CD14-positive monocyte (primary cell): ENCODE results near the gene CDKAL1. TPM values are rescaled to one million over a fixed set of nuclear protein-coding genes. Genes with fewer than 3 reads are reported as not detected.

ENCODE experiments used
- DNase-seq, 3 donors: peaks; one replicate each; pipeline ENCODE4 v3.0.0-alpha.2; 2011 to 2022
- H2AFZ ChIP-seq: 2 replicates; pipeline ENCODE4 v1.6.0; 2012; ENCODE audit warnings: mild to moderate bottlenecking, low read depth, low read length, inconsistent platforms; ENCODE audit not compliant: insufficient read depth, poor library complexity, severe bottlenecking
- H3K27ac ChIP-seq, 2 donors: 1 replicate in 1 of 2; 2 replicates in 1 of 2; pipeline ENCODE4 v1.5.1; 2012 to 2013; ENCODE audit warnings: low read length in 2 of 2, control low read depth in 1 of 2, inconsistent platforms in 1 of 2, low read depth in 1 of 2, mild to moderate bottlenecking in 1 of 2
- H3K27me3 ChIP-seq, 2 donors: one replicate each; pipeline versions ENCODE4 v1.6.0 to v1.6.1; 2011 to 2013; ENCODE audit warnings: low read length in 2 of 2; ENCODE audit not compliant: control insufficient read depth in 2 of 2, insufficient read depth in 2 of 2
- H3K36me3 ChIP-seq, 2 donors: replicated peaks in 1 of 2; 1 replicate in 1 of 2; 2 replicates in 1 of 2; pipeline versions ENCODE4 v1.5.1 to v1.6.1; 2012 to 2013; ENCODE audit warnings: low read length in 2 of 2, control low read depth in 1 of 2, inconsistent platforms in 1 of 2, mild to moderate bottlenecking in 1 of 2; ENCODE audit not compliant: insufficient read depth in 2 of 2, control insufficient read depth in 1 of 2
- H3K4me1 ChIP-seq, 2 donors: 1 replicate in 1 of 2; 2 replicates in 1 of 2; pipeline versions ENCODE4 v1.5.1 to v1.6.1; 2012 to 2013; ENCODE audit warnings: low read length in 2 of 2, control low read depth in 1 of 2, inconsistent platforms in 1 of 2, mild to moderate bottlenecking in 1 of 2, moderate library complexity in 1 of 2; ENCODE audit not compliant: insufficient read depth in 2 of 2, control insufficient read depth in 1 of 2
- H3K4me2 ChIP-seq: replicated peaks from 2 replicates; pipeline ENCODE3; 2012; ENCODE audit warnings: low read length, moderate library complexity, mild to moderate bottlenecking; ENCODE audit not compliant: poor library complexity, severe bottlenecking; ENCODE audit errors: extremely low read depth
- H3K4me3 ChIP-seq, 3 experiments: fragments of 200-600 bp in 1 of 3; sonication (generic) in 1 of 3; replicated peaks in 1 of 3; 1 replicate in 2 of 3; 2 replicates in 1 of 3; pipeline ENCODE4 v1.5.1; 2011 to 2013; ENCODE audit warnings: low read length in 3 of 3, mild to moderate bottlenecking in 3 of 3, control low read depth in 2 of 3, low read depth in 2 of 3, inconsistent platforms in 1 of 3, moderate library complexity in 1 of 3
- H3K79me2 ChIP-seq: 2 replicates; pipeline ENCODE4 v1.6.0; 2012; ENCODE audit warnings: mild to moderate bottlenecking, control low read depth, inconsistent platforms, low read length, moderate library complexity; ENCODE audit not compliant: insufficient read depth
- H3K9ac ChIP-seq: 2 replicates; pipeline ENCODE4 v1.6.0; 2017; ENCODE audit warnings: low read length, mild to moderate bottlenecking; ENCODE audit not compliant: insufficient read depth, poor library complexity, severe bottlenecking
- H3K9me3 ChIP-seq, 2 donors: replicated peaks in 1 of 2; 1 replicate in 1 of 2; 2 replicates in 1 of 2; pipeline versions ENCODE4 v1.5.1 to v1.6.1; 2012 to 2013; ENCODE audit warnings: low read length in 2 of 2, control low read depth in 1 of 2; ENCODE audit not compliant: control insufficient read depth in 1 of 2, insufficient read depth in 1 of 2
- H4K20me1 ChIP-seq: 2 replicates; pipeline ENCODE4 v1.6.0; 2012; ENCODE audit warnings: mild to moderate bottlenecking, low read length, control low read depth, moderate library complexity; ENCODE audit not compliant: insufficient read depth
- H3K27ac Mint-ChIP-seq, 7 donors: one replicate each; pipeline ENCODE4 v1.8.0; 2020; ENCODE audit warnings: mild to moderate bottlenecking in 7 of 7, mixed read lengths in 7 of 7, moderate library complexity in 6 of 7, inconsistent platforms in 2 of 7
- H3K27me3 Mint-ChIP-seq, 3 donors: one replicate each; pipeline ENCODE4 v1.8.0; 2021 to 2022; ENCODE audit warnings: low read depth in 3 of 3, mild to moderate bottlenecking in 3 of 3, mixed read lengths in 3 of 3, moderate library complexity in 3 of 3, inconsistent platforms in 1 of 3
- H3K36me3 Mint-ChIP-seq, 2 donors: one replicate each; pipeline ENCODE4 v1.8.0; 2020; ENCODE audit warnings: mixed read lengths in 2 of 2, inconsistent platforms in 1 of 2, mild to moderate bottlenecking in 1 of 2
- H3K4me1 Mint-ChIP-seq: one replicate; pipeline ENCODE4 v1.8.0; 2020; ENCODE audit warnings: mild to moderate bottlenecking, mixed read lengths
- H3K4me3 Mint-ChIP-seq, 2 donors: one replicate each; pipeline ENCODE4 v1.8.0; 2020; ENCODE audit warnings: mild to moderate bottlenecking in 2 of 2, mixed read lengths in 2 of 2, moderate library complexity in 1 of 2
- H3K9me3 Mint-ChIP-seq, 7 donors: one replicate each; pipeline ENCODE4 v1.8.0; 2020 to 2022; ENCODE audit warnings: mixed read lengths in 7 of 7, mild to moderate bottlenecking in 6 of 7, moderate library complexity in 6 of 7, inconsistent platforms in 2 of 7
- WGBS: methylation state at CpG from one replicate; pipeline ENCODE4 v1.1.5; 2013; ENCODE audit warnings: missing lambda C conversion rate; ENCODE audit not compliant: insufficient coverage; 5-methylcytosine and 5-hydroxymethylcytosine counted together
- intact Hi-C, 2 donors: fragments of 100-400 bp; cut with micrococcal nuclease; formaldehyde crosslinking; loops; one replicate each; pipeline versions ENCODE4 v1.15.0 to v1.15.1; 2023
- polyA plus RNA-seq, 3 donors: library from polyadenylated mRNA; depleted of rRNA in 1 of 3; unstranded in 2 of 3; stranded (reverse) in 1 of 3; fragments of 300-500 nt in 2 of 3; fragments of >200 nt in 1 of 3; fragmentation: Illumina TruSeq in 2 of 3; gene quantifications; 1 replicate in 2 of 3; 2 replicates in 1 of 3; pipeline ENCODE4 v1.2.3, GENCODE V29; 2012 to 2021
- TF ChIP-seq, protein P1 (sequence below): fragments of 200-600 bp; IDR thresholded peaks from one replicate; pipeline ENCODE4 v1.8.0; 2022; ENCODE audit warnings: antibody characterized with exemption, mild to moderate bottlenecking

Gene CDKAL1
- polyA plus RNA-seq, 3 donors, result 3.2 to 12.4 (median 8.3) TPM

DNA sequence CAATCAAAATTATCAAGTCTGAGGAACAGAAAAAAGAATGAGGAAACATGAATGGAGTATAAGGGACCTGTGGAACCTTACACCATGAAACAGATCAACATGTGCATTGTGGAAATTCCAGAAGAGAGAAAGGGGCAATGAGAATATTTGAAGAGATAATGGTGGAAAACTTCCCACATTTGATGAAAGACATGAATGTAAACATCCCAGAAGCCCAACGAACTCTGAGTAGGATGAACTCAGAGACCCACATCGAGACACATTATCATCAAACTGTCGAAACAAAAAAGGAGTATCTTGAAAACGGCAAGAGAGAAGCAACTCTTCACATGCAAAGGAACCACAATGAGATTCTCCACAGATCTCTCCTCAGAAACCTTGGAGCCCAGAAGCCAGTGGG is 371.1 kb downstream of the CDKAL1 start:
- H3K79me2 ChIP-seq, result no peaks in the 10 kb centered on the region
- 94% methylated on average over 3 of the region's 4 CpGs for WGBS
- no peaks in the 10 kb centered on the region for H3K27me3 ChIP-seq
- TF ChIP-seq, protein P1, sequence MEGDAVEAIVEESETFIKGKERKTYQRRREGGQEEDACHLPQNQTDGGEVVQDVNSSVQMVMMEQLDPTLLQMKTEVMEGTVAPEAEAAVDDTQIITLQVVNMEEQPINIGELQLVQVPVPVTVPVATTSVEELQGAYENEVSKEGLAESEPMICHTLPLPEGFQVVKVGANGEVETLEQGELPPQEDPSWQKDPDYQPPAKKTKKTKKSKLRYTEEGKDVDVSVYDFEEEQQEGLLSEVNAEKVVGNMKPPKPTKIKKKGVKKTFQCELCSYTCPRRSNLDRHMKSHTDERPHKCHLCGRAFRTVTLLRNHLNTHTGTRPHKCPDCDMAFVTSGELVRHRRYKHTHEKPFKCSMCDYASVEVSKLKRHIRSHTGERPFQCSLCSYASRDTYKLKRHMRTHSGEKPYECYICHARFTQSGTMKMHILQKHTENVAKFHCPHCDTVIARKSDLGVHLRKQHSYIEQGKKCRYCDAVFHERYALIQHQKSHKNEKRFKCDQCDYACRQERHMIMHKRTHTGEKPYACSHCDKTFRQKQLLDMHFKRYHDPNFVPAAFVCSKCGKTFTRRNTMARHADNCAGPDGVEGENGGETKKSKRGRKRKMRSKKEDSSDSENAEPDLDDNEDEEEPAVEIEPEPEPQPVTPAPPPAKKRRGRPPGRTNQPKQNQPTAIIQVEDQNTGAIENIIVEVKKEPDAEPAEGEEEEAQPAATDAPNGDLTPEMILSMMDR, result no peak
- H3K4me2 ChIP-seq, result no peak overlapping the region
- H3K4me1 ChIP-seq, result peaks cover 4 to 6% of the 10 kb centered on the region in 2 donors
- H3K9ac ChIP-seq, result no peak overlapping the region
- H2AFZ ChIP-seq, result no peak overlapping the region
- intact Hi-C loops, result no loop called here
- no peaks in the 10 kb centered on the region for H4K20me1 ChIP-seq
- H3K27me3 Mint-ChIP-seq, result no peaks in the 10 kb centered on the region
- no peak overlapping the region for H3K27ac Mint-ChIP-seq
- no peaks in the 10 kb centered on the region for H3K36me3 ChIP-seq
- peaks cover 0 to 6% of the 10 kb centered on the region in 2 donors for H3K36me3 Mint-ChIP-seq
- H3K27ac ChIP-seq, result no peak overlapping the region
- peaks cover 9 to 14% of the 10 kb centered on the region in 2 donors for H3K9me3 ChIP-seq
- H3K4me1 Mint-ChIP-seq, result peaks cover 8% of the 10 kb centered on the region
- H3K4me3 ChIP-seq, result no peak overlapping the region
- peaks cover 6 to 16% (median 11%) of the 10 kb centered on the region in 7 donors for H3K9me3 Mint-ChIP-seq
- no peak for DNase-seq
- no peak overlapping the region for H3K4me3 Mint-ChIP-seq

DNA sequence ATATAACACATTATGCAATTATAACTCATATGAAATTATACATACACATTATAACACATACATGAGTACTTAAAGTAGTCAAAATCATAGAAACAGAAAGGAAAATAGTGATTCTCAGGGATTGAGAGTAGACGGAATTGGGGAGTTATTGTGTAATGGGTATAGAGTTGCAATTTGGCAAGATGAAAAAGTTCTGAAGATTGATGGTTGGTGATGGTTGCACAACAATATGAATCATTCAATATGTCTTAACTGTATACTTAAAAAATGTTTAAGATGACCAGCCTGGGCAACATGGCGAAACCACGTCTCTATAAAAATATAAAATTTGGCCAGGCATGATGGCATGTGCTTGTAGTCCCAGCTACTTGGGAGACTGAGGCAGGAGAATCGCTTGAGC is 372.7 kb downstream of the CDKAL1 start:
- Mint-ChIP-seq H3K9me3 (peaks cover 6 to 16% (median 11%) of the 10 kb centered on the region in 7 donors), H3K27me3 (no peaks in the 10 kb centered on the region), H3K27ac (peak overlapping the region in 1 of 7 donors; percentile 28), H3K4me1 (peaks cover 8% of the 10 kb centered on the region), H3K36me3 (peaks cover 0 to 6% of the 10 kb centered on the region in 2 donors), H3K4me3 (no peak overlapping the region)
- Histone ChIP-seq H3K9me3 (peaks cover 9 to 14% of the 10 kb centered on the region in 2 donors), H3K9ac (no peak overlapping the region), H3K79me2 (no peaks in the 10 kb centered on the region), H2AFZ (no peak overlapping the region), H3K27me3 (no peaks in the 10 kb centered on the region), H3K27ac (no peak overlapping the region), H3K4me3 (no peak overlapping the region), H3K4me1 (peaks cover 4 to 6% of the 10 kb centered on the region in 2 donors), H3K36me3 (no peaks in the 10 kb centered on the region), H4K20me1 (no peaks in the 10 kb centered on the region), H3K4me2 (no peak overlapping the region)
- intact Hi-C loops, result no loop called here
- DNase-seq, result peak; percentile 13 to 40 (median 14)
- WGBS, result 20% methylated on average over 1 of the region's 4 CpGs
- TF ChIP-seq, protein P1, result no peak
